HG03439 (cell line): Measurements from ENCODE around the gene AFF3.

Source experiments
- ATAC-seq: cut with Tn5 transposase; IDR thresholded peaks from one replicate; pipeline ENCODE4 v1.9.1; 2021; ENCODE audit warnings: mild to moderate bottlenecking, moderate library complexity; ENCODE audit not compliant: unreplicated experiment

The AFF3 gene

DNA sequence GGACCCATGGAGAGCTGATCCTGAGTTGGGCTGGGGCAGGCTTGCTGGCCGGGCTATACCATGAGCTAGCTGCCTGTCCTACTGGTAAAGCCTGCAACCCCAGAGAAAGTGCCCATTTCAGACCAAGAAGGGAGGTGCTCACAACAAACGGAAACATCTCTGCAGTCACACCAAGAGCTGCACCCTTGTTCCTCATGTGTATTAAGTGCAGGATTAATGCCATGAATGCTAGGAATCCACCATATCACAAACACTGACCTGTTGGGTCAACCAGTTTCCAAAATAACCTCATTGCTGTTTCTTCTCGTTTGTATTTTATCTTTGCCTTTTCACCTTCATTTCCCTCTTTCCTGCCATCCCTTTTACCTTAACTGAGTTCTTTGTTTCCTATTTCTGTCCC lies 69.9 kb downstream of the AFF3 start:
- ATAC-seq, result no peak

DNA sequence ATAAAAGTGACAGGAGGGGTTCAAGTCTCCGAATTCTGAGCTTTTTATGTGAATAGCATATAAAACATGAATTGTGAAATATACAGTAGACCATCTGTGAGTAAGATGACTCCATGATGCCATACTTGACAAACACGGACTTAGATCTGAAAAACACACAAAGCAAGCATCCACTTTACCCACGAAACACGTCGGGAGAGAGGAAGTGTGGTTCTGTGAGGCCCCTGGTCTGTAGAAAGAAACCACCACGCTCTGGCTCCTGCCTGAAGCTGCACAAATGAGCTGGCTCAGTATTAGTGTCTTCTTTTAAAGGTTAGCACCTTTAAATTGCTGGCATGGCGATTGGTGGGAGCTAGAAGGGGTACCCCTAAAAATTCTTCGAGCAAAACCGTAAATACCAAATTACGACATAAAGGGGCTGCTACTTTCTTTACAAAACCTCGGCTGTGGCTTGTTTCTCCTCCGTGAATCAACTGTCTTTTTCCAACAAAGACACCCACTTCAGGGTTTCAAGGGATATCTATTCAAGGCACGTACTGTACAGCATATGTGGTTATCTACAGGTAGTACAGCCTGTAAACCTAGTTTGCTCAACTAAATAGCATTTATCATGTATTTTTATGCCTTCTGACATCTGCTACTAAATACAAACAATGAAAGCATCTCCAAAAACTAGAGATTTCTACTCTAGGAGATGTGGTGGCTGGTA lies 70.9 kb downstream of the AFF3 start:
- no peak for ATAC-seq

DNA sequence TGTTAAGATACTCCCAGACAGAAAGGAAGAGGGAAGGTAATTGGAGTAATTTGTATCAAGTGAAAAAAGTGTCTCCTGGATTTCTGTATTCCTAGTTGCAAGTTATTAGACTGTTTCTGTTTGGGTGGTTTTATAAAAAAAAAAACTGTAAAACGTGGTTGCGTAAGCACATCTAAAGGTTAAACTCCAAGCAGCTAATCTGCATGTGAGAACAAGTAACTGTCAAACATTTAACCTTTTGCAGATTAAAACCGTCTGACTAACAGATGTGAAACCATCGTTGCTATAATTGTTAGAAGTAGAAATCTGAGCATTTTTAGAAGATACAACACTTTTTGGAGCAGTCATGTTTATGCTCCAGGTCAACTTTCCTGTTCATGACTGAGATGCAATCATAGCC lies 72.3 kb downstream of the AFF3 start:
- ATAC-seq, result no peak

DNA sequence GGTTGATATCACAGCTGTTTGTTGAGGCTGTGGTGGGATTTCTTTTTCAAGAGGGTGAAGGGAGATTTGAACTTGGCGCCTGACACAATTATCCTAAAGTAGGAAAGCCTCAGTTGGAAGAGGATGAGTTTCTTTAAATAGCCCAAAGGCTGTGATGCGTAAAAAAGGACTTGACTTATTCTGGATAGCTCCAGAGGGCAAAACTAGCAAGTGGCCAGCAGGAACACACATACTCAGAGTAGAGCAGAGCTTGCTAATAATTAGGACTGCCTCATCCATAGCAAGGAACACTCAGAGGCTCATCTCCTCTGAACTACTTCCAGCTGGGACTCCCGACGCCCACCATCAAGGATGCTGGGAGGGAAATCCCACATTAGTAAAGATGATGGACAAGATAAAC lies 74.0 kb downstream of the AFF3 start:
- ATAC-seq, result no peak

DNA sequence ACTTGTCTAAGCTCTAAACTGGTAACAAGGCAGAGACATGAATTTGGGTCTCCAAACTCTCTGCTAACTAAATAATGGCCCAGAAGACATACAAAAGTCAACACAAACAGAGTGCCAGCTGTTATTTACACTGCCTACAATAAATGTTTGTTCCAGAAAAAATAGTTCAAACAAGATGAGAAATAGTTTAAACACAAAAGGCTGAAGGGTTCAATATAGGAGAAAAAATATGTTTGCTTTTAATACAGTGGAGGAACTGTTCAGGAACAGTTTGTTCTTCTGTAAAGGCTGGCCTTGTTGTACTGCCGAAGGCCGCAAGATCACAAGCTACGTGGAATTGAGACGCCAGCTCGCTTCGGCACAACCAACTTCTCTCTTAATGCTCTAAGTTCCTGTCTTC lies 74.6 kb downstream of the AFF3 start:
- no peak for ATAC-seq

DNA sequence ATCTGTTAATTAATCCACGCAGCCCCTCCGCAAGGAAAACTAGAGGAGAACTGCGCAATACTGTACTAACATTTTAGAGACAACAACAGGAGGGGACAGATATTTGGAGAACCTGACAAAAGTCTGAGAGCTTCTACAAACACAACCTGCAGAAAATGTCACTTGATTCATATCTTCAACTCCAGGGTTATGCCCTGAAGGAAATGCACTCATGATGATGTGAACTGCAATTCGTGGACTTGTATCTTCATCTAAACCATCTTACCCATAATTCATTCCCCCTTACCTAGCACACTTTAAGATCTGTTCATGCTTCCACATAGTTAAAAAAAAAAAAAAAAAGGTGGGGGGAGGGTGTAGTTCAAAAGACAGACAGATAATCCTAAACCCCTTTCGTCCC lies 75.5 kb downstream of the AFF3 start:
- ATAC-seq, result no peak

DNA sequence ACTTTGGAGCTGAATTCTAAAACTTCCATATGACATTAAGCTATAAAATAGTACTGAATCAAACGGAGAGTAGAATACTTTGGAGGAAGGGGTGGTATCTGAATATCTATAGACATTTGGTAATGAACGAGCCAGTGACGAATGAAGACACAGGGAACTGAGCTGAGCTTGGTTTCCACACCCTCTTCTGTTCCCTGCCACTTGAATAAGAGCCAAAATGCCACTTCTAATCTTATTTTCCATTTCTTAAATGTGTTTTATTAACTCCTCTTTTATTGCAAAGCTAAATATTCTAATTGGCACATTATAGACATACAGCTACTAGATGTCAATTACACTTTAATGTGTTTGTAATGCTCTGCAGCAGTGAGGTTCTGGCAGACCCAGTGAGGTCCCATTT lies 76.1 kb downstream of the AFF3 start:
- ATAC-seq, result no peak

DNA sequence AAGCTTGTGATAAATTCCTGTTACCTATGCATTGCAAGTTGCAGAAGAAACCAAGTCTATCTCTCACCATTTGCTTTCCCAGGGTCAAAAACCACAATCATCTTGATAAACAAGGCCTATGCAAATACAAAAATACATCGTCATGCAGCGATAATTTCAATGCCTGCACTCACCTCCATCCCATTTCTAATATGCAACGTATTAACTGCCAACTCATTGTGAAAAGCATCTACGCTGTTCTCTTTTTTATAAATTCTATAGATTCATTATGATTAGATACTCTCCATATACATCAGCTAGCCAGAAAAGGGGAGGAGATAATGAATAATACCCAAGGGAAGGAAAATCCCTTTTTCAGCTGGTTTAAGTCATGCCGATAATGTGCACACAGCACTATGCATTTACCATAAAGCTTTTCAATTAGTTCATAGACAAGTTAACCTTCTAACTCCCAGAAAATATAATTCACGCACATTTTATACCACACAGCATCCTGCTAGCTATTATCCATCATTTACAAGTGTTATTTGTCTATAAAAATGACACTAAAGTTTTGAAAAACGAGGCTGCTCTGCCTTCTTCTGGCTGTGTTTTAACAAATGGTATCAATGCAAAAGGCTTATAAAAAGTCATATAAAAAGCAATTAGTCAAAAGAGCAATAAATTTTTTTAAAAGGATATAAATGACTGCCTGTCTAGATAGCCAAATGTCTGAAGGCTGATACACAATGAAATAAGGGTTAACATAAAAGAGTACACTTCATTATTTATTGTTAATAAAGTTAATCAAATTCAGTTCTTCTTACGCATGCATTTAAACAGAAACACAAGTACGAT lies 77.6 kb downstream of the AFF3 start:
- ATAC-seq, result no peak

DNA sequence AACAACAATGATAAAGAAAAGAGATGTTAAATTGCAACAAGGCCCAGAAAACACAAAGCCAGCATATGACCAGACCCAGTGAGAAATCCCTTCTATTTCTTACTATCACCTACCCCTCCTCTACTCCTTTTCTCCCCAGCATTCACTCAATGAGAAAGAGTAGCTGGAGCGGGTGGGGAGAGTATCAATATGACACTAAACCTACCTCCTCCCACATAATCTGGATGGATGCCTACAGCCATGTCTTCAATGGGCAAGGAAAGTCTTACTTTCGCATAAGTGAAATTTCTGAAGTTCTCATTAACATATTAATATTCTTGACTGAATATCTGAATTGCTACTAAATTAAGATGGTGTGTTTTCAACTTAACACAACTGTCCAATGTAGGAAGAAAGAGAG lies 78.2 kb downstream of the AFF3 start:
- ATAC-seq, result no peak

DNA sequence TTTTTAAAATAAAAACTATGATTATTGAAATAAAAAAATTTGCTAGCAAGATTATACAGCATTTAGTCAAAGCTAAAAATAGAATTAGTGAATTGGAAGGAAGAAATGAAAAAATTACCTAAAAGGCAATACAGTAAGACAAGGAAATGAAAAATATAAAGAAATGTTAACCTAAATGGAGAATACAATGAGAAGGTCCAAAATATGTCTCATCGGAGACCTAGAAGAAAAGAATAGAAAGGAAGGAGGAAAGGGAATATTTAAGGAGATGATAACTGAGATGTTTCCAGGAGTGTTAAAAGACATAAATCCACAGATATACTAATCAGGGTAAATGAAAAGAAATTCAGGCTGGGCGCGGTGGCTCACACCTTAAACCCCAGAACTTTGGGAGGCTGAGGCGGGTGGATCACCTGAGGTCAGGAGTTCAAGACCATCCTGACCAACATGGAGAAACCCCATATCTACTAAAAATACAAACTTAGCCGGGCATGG lies 78.9 kb downstream of the AFF3 start:
- ATAC-seq, result no peak

DNA sequence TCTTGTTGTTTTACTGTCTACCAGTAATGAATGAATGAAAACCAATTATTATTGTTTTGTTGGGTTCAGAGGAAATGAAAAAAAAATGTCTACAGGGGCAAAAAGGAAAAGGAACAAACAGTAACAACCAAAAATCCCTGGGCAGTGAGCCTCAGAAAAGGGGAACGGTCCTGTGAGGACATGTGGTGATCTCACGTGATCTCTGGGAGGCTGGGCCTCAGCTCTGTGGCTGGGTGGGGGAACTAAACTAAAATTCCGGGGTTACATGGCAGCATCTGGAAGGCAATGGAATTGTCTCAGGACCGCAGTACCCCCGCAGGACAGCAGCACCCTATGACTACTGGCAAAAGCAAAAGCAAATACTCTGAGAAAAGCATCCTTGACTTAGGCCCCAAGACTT lies 80.1 kb downstream of the AFF3 start:
- no peak for ATAC-seq

DNA sequence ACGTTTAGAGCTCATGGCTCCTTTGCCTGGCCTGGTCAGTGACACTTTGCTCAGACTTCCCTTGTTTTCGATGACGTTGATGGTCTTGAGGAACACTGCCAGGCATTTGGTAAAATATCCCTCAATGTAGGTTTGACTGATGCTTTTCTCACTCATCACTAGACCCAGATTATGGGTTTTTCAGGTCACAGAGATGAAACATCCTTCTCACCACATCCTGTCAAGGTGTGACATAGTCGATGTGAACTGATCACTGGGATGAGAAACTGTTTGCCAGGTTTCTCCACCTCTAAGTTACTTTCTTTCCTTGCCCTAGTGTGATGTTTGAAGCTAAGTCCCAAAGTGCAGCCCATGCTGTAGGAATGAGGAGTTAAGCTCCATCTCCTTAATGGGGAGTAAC lies 81.5 kb downstream of the AFF3 start:
- no peak for ATAC-seq

DNA sequence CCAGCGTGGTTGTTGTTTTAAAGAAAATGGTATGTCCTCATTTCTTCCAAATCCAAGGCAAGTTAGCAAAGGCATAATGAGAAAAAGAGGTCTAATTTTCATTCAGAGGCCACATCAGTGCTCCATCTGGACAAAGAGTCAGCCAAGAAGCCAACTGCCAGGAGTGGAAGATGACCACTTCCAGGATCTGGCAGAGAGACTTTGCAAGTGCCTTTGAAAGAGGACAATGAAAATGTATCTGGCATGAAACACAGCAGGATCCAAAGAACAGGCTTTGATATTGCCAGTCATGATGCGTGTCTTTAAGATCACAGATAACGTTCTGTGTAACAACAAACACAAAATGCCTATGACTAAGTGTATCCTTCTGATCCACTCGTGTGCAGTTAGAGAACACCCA lies 82.8 kb downstream of the AFF3 start:
- ATAC-seq, result no peak

DNA sequence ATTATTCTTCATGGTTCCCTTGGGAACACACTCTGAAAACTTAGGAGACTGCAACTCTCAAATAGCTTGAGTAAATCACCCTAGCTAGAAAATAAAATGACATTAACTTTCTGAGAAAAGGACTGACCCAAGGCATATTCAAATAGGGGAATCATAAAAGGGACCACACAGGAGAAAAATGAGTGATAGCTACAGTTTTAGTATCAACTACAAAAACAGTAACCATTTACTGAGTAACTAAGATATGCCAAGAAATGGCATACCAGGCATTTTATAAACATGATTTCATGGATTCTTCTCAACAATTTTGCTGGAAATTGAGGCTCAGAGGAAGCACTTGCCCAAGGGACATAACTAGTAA lies 84.5 kb downstream of the AFF3 start:
- ATAC-seq, result no peak

DNA sequence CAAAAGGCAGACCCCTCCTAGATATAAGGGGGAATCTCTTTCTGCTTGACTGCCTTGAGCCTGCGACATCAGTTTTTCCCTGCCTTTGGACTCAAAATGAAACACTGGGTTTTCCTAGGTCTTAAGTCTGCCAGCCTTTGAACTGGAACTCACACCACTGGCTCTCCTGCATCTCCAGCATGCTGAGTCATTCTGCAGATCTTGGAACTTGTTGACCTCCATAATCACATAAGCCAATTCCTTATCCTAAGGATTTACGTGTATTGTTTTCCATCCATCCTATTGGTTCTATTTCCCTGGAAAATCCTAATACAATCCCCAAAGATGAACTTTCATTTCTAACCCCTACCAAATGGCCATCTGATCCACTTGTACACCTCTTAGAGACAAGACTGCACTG lies 88.0 kb downstream of the AFF3 start:
- no peak for ATAC-seq

DNA sequence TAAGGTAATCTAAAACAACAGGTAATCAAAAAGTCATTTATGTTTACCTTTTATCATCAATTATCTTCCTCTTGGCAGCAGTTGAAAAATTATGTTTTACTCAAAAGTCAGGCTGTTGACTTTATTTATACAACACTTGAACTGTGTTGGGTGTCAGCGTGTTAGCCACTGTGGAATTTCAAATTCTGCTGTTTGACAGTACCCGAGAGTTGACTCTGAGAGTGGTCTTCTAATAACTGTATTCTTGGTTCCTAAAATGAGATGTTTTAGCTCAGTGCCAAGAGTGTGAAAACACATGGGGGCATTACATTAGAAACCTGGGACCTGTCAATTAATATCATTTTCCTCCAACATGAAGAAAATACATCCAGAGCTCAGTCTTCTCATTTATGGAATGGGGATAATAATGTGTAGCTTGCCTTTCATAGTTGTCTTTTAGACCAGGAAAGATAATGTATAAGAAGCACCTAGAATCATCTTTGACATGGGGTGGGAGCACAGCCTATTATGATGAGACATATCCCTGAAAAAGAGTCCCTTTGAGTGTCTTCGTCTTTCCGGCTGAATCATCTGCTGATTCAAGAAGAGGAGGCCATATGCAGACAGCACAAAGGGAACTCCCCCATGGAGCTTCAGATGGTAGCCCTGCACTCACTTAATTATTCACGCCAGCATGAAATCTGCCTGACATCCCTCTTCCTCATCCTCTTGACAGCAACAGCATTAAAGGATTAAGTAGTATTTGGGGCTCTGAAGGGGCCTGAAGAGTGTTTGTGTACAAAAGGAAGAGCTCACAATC lies 89.1 kb downstream of the AFF3 start:
- no peak for ATAC-seq

DNA sequence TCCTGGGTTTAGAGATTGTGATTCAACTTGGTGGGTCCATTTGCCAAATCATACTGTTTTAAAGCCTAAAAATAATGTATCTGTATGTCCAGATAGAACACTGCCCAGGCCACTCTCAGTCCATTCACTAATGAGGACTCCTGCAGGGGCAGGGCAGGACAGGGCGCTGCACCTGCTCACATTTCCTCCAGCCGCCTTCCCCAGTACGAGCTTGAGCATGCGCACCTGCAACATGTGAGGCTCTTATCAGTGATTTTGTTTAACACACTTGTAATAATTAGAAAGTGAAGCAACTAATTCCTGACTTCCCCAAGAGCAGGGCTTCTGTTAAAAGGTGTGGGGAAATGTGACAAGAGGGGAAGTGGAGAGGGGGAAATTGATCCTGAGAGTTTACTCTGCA lies 89.7 kb downstream of the AFF3 start:
- no peak for ATAC-seq

DNA sequence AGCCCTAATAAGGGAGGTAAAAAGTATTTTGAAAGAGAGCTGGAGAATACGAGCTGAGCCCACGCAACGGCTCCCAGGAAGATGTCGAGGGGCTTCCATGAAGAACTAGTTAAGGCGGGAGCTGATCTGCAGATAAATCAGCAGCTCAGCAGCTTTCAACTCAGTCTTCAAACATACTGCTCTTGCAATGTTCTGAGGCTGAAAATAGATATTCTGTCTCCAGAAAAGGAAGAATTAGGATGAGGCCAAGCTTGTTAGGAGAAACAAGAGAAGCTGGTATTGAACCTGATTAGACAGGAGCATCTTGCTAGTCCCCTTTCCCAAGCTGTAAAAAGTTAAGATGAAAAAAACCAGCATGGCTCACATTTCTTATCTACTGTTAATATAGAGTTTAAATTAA lies 91.1 kb downstream of the AFF3 start:
- ATAC-seq, result no peak

DNA sequence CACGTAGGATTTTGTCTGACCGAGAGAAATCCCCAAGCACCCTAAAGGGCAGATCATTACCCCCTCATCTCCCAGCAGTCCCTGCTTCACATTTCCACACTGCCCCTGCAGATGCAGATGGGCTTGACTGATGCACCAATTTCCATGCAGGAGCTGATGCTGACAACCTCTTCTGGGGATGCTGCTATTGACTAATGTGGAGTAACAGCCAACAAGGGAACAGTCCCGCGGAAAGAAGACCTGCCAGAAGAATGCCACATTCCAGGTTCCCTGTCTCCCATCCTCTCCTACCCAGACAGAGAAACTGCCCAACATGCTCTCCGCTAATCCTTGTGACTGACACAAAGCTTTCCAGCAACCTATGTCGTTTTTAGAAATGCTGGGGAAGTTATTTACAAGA lies 91.7 kb downstream of the AFF3 start:
- ATAC-seq, result no peak

DNA sequence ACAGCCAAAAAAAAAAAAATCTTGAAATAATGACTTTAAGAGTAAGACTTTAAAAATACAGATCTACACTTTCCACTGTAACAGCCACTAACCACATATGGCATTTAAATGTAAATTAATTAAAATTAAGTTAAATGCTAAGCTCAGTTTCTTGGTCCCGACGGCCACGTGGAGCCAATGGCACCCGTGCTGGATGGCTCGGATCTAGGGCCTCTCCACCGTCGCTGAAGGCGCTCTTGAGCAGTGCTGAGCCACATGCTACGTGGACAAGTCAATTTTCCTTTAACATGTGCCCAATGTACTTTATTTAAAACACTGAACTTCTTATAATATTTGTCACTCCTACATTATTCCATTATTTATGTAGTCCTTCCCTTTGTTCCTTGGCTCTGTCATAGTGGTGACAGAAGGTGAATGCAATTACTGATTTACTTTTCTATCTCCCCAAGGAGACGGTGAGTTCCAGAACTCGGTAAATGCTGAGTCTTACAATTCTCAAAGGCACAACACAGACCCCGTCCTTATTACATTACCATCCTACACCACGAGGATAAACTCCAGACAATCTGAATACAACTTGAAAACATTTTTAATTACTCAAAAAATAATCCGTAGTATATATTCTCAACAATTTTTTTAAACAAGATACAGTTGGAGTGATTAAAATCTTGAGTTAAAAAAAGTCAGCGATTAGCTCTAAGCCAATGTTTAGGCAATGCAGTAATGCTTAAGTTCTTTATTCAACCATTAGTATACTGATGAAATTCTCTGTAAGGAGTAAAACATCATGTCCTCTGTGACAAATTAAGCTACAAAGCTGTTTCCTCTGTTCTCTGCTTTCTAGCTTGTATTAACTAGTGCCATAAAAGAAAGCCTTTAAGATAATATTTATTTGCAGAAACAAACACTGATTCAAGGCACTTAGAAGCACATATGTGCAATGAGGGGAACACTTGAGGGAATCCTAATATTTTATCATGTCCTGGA lies 95.1 kb downstream of the AFF3 start:
- no peak for ATAC-seq

DNA sequence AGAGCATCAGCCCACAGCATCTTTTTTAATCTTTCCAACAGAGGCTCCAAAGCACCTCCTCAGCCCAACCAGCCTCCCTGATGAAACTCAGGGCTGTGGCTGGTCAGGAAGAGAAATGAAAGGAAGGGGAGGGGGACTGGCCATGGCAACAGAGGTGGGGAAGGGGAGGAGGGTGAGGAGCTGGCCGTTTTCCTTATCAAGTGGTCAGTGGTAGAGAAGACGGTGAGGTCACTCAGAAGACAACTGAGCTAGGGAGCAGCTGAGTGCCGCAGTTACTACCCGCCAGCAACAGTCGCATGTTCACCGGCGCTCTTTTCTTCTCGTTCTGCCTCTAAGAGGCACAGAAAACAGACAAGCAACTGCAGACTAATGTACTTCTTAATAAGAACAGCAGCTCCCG lies 97.4 kb downstream of the AFF3 start:
- ATAC-seq, result no peak
